Breast epithelium (tissue), 3 donors: ENCODE measurements around the gene ERICH2.
A peak's percentile ranks its signal among the peaks of the same experiment; 100 is the strongest.

Experiments used
- POLR2AphosphoS5 ChIP-seq, 3 donors: sonication (generic); formaldehyde crosslinking; IDR thresholded peaks; one replicate each; pipeline ENCODE4 v1.6.1; 2017; ENCODE audit warnings: antibody characterized with exemption in 3 of 3
- TF ChIP-seq, protein P1 (sequence below), 3 donors: fragments of 450-650 bp; IDR thresholded peaks; one replicate each; pipeline ENCODE4 v1.5.1; 2016 to 2017; ENCODE audit warnings: antibody characterized with exemption in 3 of 3, mild to moderate bottlenecking in 3 of 3, moderate library complexity in 3 of 3

DNA sequence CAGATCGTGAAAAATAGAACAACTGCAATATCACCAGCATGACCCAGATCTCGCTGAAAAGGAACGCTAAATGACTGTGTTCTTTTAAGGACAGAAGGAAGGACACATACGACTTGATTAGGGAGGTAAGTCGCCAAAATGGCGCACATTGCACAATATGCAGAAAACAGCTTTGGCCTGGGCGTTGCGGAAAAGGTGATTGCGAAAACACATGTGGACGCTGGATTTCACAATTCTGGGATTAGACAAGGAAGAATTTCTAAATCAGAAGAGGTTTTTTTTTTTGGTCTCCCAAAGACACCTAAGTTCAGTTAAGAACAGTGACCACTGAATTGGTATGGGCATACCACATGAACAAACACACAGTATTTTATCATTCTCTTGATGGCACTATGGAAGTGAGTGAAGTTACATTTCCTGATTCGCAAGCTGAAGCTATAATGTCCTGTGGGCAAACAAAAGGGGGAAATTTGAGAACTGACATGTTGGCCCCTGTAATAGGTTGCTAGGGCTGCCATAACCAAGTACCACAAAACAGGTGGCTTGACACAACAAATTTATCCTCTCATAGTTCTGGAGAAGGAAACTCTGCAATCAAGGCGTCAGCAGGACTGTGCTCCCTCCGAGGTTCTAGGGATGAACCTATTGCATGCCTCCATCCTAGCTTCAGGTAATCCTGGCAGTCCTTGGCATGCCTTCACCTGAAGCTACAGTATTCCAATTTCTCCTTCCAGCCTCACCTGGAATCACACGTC lies 25.8 kb upstream of the ERICH2 start:
- TF ChIP-seq, protein P1, sequence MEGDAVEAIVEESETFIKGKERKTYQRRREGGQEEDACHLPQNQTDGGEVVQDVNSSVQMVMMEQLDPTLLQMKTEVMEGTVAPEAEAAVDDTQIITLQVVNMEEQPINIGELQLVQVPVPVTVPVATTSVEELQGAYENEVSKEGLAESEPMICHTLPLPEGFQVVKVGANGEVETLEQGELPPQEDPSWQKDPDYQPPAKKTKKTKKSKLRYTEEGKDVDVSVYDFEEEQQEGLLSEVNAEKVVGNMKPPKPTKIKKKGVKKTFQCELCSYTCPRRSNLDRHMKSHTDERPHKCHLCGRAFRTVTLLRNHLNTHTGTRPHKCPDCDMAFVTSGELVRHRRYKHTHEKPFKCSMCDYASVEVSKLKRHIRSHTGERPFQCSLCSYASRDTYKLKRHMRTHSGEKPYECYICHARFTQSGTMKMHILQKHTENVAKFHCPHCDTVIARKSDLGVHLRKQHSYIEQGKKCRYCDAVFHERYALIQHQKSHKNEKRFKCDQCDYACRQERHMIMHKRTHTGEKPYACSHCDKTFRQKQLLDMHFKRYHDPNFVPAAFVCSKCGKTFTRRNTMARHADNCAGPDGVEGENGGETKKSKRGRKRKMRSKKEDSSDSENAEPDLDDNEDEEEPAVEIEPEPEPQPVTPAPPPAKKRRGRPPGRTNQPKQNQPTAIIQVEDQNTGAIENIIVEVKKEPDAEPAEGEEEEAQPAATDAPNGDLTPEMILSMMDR (IDR thresholded peaks at IDR 0.05): no peak
- TF ChIP-seq POLR2AphosphoS5 (IDR thresholded peaks at IDR 0.05): peak in 1 of 3 donors; percentile 80
